Sigmoid colon (tissue), 7 donors: ENCODE data around the gene FOLR2. TPM values are rescaled to one million over a fixed set of nuclear protein-coding genes. Genes with fewer than 3 reads are reported as not detected.
A peak's percentile ranks its signal among the peaks of the same experiment; 100 is the strongest.

Experiments
- DNase-seq: peaks from one replicate; pipeline ENCODE4 v3.0.0-alpha.2; 2019
- H3K27ac ChIP-seq, 4 donors: fragments of 200-600 bp; sonication (generic); one replicate each; pipeline ENCODE4 v1.5.1; 2016 to 2019; ENCODE audit warnings: mild to moderate bottlenecking in 1 of 4
- H3K27me3 ChIP-seq, 3 donors: fragments of 200-600 bp; sonication (generic); one replicate each; pipeline ENCODE4 v1.5.1; 2019; ENCODE audit warnings: mild to moderate bottlenecking in 1 of 3
- H3K36me3 ChIP-seq, 4 donors: fragments of 200-600 bp; sonication (generic); one replicate each; pipeline ENCODE4 v1.5.1; 2016 to 2019
- H3K4me1 ChIP-seq, 4 donors: fragments of 200-600 bp; sonication (generic); one replicate each; pipeline ENCODE4 v1.5.1; 2017 to 2019
- H3K4me3 ChIP-seq, 4 donors: fragments of 200-600 bp; sonication (generic); one replicate each; pipeline ENCODE4 v1.5.1; 2017 to 2019; ENCODE audit warnings: mild to moderate bottlenecking in 2 of 4, moderate library complexity in 1 of 4
- H3K9me3 ChIP-seq, 4 donors: fragments of 200-600 bp in 3 of 4; sonication (generic) in 3 of 4; one replicate each; pipeline versions ENCODE4 v1.5.1 to v1.6.1; 2013 to 2019
- EP300 ChIP-seq, 4 donors: sonication (generic); formaldehyde crosslinking; IDR thresholded peaks; one replicate each; pipeline ENCODE4 v1.6.1; 2017; ENCODE audit warnings: antibody characterized with exemption in 4 of 4
- POLR2A ChIP-seq, 2 donors: fragments of 450-650 bp; IDR thresholded peaks; one replicate each; pipeline ENCODE4 v1.6.1; 2016; ENCODE audit warnings: antibody characterized with exemption in 2 of 2, mild to moderate bottlenecking in 2 of 2, moderate library complexity in 2 of 2
- POLR2AphosphoS5 ChIP-seq, 4 donors: sonication (generic); formaldehyde crosslinking; IDR thresholded peaks; one replicate each; pipeline ENCODE4 v1.6.1; 2017; ENCODE audit warnings: antibody characterized with exemption in 4 of 4
- WGBS, 2 donors: extraction: QIAGEN DNeasy Blood & Tissue Kit; methylation state at CpG; one replicate each; pipeline ENCODE4 v1.1.7; 2013; 5-methylcytosine and 5-hydroxymethylcytosine counted together
- intact Hi-C: fragments of 100-400 bp; cut with DNase I; formaldehyde crosslinking; loops from one replicate; pipeline ENCODE4 v1.15.1; 2023
- polyA plus RNA-seq, 3 donors: library from polyadenylated mRNA; stranded (reverse); fragments of 200-250 nt; gene quantifications; one replicate each; pipeline ENCODE4 v1.2.3, GENCODE V29; 2013
- total RNA-seq, 4 donors: library from RNA; depleted of rRNA; stranded (reverse); fragments of >200 nt; gene quantifications; one replicate each; pipeline ENCODE4 v1.1.0, GENCODE V29; 2016
- TF ChIP-seq, protein P1 (sequence below), 4 experiments: fragments of 450-650 bp in 3 of 4; fragments of 200-600 bp in 1 of 4; IDR thresholded peaks; one replicate each; pipeline ENCODE4 v1.5.1; 2016 to 2019; ENCODE audit warnings: antibody characterized with exemption in 4 of 4, mild to moderate bottlenecking in 3 of 4, moderate library complexity in 2 of 4
- donor health status: healthy with polysubstance abuse.
- donor health status: Bipolar disorder and iron deficiency.
- donor health status: healthy.

The FOLR2 gene
- total and polyA plus RNA-seq, 7 donors: 14.1 to 61.7 (median 27.0) TPM

GRCh38 chr11:72232260-72233055 lies 15.9 kb downstream of the FOLR2 start:
- peaks cover 67 to 96% (median 86%) of the 10 kb centered on the region in 4 donors for H3K36me3 ChIP-seq
- WGBS, 2 donors: 94% methylated on average over 18 of the region's 18 CpGs
- no peak overlapping the region for H3K4me3 ChIP-seq
- H3K4me1 ChIP-seq: peaks cover 0 to 36% (median 33%) of the 10 kb centered on the region in 4 donors
- no peaks in the 10 kb centered on the region for H3K27me3 ChIP-seq
- H3K27ac ChIP-seq: peak overlapping the region in 3 of 4 donors; percentile 21 to 24 (median 23)
- peak; percentile 58 for DNase-seq
- no peaks in the 10 kb centered on the region for H3K9me3 ChIP-seq
- intact Hi-C loops: loop anchor here (10.0 kb wide), 1 partner anchor 48 kb away; no protein-coding TSS in a partner anchor
- TF ChIP-seq, protein P1, sequence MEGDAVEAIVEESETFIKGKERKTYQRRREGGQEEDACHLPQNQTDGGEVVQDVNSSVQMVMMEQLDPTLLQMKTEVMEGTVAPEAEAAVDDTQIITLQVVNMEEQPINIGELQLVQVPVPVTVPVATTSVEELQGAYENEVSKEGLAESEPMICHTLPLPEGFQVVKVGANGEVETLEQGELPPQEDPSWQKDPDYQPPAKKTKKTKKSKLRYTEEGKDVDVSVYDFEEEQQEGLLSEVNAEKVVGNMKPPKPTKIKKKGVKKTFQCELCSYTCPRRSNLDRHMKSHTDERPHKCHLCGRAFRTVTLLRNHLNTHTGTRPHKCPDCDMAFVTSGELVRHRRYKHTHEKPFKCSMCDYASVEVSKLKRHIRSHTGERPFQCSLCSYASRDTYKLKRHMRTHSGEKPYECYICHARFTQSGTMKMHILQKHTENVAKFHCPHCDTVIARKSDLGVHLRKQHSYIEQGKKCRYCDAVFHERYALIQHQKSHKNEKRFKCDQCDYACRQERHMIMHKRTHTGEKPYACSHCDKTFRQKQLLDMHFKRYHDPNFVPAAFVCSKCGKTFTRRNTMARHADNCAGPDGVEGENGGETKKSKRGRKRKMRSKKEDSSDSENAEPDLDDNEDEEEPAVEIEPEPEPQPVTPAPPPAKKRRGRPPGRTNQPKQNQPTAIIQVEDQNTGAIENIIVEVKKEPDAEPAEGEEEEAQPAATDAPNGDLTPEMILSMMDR (IDR thresholded peaks at IDR 0.05): no peak
- TF ChIP-seq EP300 (IDR thresholded peaks at IDR 0.05) (no peak), POLR2A (IDR thresholded peaks at IDR 0.05) (no peak), POLR2AphosphoS5 (IDR thresholded peaks at IDR 0.05) (no peak)

- H3K36me3 ChIP-seq: peaks cover 65 to 97% (median 86%) of the 10 kb centered on the region in 4 donors
- H3K4me3 ChIP-seq: no peak overlapping the region
- H3K27me3 ChIP-seq: no peaks in the 10 kb centered on the region
- H3K4me1 ChIP-seq: peaks cover 0 to 36% (median 33%) of the 10 kb centered on the region in 4 donors
- H3K9me3 ChIP-seq: no peaks in the 10 kb centered on the region
- peak; percentile 54 for DNase-seq
- WGBS, 2 donors: 94% methylated on average over 13 of the region's 13 CpGs
- TF ChIP-seq EP300 (IDR thresholded peaks at IDR 0.05) (no peak), POLR2A (IDR thresholded peaks at IDR 0.05) (no peak), POLR2AphosphoS5 (IDR thresholded peaks at IDR 0.05) (no peak)
- TF ChIP-seq, protein P1 (IDR thresholded peaks at IDR 0.05): no peak
- peak overlapping the region in 3 of 4 donors; percentile 21 to 23 (median 23) for H3K27ac ChIP-seq
- intact Hi-C loops: loop anchor here (10.0 kb wide), 1 partner anchor 48 kb away; no protein-coding TSS in a partner anchor
These were observed 16.6 kb downstream of the FOLR2 start for GRCh38 chr11:72233056-72233772.

GRCh38 chr11:72233773-72234513 lies 17.3 kb downstream of the FOLR2 start:
- WGBS, 2 donors: 85 to 90% methylated on average over 8 of the region's 8 CpGs
- TF ChIP-seq, protein P1 (IDR thresholded peaks at IDR 0.05): no peak
- TF ChIP-seq EP300 (IDR thresholded peaks at IDR 0.05): no peak
- TF ChIP-seq POLR2AphosphoS5 (IDR thresholded peaks at IDR 0.05): no peak
- TF ChIP-seq POLR2A (IDR thresholded peaks at IDR 0.05): no peak
- peak overlapping the region in 1 of 4 donors; percentile 13 for H3K27ac ChIP-seq
- no peaks in the 10 kb centered on the region for H3K9me3 ChIP-seq
- H3K36me3 ChIP-seq: peaks cover 58 to 90% (median 79%) of the 10 kb centered on the region in 4 donors
- H3K27me3 ChIP-seq: no peaks in the 10 kb centered on the region
- intact Hi-C loops: loop anchor here (10.0 kb wide), 1 partner anchor 49 kb away; no protein-coding TSS in a partner anchor
- H3K4me1 ChIP-seq: peaks cover 0 to 40% (median 37%) of the 10 kb centered on the region in 4 donors
- no peak overlapping the region for H3K4me3 ChIP-seq
- peak; percentile 52 for DNase-seq

DNA sequence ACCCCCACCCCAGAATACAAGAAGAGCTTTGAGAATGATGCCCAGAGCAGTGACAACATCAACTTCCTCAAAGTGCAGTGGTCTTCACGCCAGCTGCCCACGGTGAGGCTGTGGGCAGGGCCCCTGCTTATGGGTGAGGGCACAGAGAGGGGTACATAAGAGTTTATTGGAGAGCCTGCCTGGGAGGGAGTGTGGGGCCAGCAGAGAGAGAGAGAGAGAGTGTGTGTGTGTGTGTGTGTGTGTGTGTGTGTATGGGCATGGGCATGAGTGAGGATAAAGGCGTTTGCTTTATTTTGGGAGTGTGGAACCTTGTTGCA lies 17.9 kb downstream of the FOLR2 start:
- Histone ChIP-seq H3K4me1 (peaks cover 0 to 45% (median 42%) of the 10 kb centered on the region in 4 donors), H3K9me3 (no peaks in the 10 kb centered on the region), H3K27ac (peak overlapping the region in 1 of 4 donors; percentile 13), H3K4me3 (no peak overlapping the region), H3K27me3 (no peaks in the 10 kb centered on the region), H3K36me3 (peaks cover 53 to 85% (median 74%) of the 10 kb centered on the region in 4 donors)
- WGBS, 2 donors: 71 to 83% methylated on average over 3 of the region's 3 CpGs
- TF ChIP-seq POLR2A (IDR thresholded peaks at IDR 0.05) (no peak), EP300 (IDR thresholded peaks at IDR 0.05) (no peak), POLR2AphosphoS5 (IDR thresholded peaks at IDR 0.05) (no peak)
- TF ChIP-seq, protein P1 (IDR thresholded peaks at IDR 0.05): no peak
- DNase-seq: peak; percentile 9
- intact Hi-C loops: loop anchor here (10.0 kb wide), 1 partner anchor 50 kb away; no protein-coding TSS in a partner anchor
